CD4-positive, alpha-beta T cell treated with Interleukin-15 for 1 hour (primary cell): ENCODE measurements around the gene PARD3.
"Not testable (repeated sequence)": the region's sequence is repeated elsewhere in the genome, so short reads cannot be mapped to it uniquely, and the experiment has no call there.

Experiments used
- DNase-seq: peaks from one replicate; pipeline ENCODE4 v3.0.0-alpha.2; 2020

PARD3 gene

DNA sequence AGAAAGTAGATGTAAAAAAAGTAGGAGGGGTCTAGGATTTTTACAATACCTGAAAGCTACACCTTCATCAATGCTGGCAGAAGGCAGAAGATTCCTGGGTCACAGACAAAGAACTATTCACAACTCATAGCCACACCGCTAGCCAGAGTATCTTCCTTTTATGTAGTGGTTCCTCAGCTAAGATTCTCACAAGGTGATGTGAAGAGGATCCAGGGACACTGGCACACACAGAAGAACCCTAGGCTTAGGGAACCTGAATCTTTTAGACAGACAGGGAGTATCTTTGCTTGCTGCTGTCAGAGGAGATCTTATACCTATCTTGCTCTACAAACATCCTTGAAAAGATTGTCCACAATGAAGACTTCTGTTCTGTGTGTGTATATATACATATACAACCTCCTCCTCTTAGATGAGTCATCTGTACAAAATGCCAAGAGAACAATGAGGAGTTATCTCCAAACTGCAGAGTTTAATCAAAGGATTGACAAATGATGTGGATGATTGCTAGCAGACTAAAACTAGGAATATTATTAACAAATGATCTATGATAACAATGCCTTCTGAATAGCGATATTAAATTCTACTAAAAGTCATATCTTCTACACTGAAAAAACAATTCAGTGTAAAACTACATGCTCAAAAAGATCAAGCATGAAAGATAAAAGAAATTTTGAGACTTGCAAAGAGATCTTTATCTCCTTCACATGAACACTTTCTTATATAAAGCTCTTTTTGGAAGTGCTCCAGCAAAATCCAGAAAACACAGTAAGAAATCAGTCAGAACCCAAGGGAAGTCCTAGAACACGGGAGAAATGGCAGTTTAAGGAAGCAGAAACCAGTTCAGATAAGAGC is 409.3 kb downstream of the PARD3 start:
- no peak for DNase-seq

DNA sequence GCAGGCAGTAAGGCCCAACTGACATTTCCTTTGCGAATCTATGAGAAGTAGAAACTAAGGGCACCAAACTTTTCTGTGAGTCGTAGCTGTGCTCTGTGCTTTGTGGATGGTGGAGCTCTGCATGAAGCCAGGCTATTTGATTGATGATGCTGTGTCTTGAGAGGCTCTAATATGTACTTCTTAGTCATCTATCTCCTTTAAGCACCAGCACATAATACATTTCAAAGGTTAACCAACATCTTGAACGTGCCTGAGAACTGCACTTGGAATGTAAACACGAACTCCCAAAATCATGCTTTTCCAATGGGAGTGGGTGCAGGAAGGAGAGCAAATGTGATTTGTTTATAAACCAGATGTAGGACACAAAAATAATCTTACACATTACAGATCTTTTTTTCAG is 411.6 kb downstream of the PARD3 start:
- DNase-seq, result no peak

DNA sequence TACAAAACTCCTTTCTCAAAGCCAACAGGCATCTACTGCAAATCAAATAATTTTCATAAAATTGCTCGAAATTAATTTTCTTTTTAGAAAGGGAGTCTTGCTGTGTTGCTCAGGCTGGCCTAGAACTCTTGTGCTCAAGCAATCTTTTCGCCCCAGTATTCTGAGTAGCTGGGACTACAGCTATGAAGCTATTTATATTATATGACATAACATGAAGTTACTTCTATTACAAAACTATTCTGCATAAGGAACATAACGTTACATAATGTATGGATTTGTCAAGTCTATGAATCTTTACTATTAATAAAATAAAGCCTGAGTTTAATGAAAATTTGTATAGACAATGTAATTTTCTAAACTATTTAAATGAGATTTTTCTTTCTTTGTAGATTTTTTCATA is 415.0 kb downstream of the PARD3 start:
- DNase-seq, result no peak

DNA sequence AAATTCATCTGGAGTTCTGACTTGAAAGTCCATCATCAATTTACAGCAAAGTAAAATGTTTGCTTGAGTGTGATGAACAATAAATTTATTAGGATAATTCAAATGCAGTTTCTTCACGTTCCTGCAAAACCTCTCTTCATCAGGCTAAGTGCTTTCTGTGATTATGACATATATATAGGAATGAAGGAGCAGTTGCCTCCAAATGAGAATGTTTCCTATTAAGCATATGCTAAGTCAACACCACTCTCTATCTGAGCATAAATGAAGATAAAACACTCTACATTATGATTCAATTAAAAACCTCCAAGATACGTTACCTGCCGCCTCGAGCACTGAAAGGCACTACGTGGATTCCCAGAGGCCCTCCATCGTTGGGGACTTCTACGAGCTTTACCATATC is 416.1 kb downstream of the PARD3 start:
- no peak for DNase-seq

DNA sequence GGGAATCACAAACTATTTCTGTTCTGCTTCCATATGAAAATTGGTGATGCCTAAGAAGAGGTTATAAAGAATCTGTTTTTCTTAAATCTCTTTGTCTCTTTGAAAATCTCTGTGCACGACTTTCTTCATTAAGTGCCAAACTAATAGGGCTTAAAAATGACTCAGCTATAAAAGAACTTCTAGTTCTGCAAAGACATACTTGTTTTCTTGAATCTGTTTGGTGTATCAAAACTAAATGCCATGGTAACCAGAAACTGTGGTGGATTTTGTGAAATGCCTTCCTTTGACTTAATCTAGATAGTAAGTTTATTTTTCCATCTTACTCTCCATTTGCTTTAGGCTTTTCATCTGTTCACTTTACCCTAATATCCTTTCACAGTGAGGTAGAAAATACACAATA is 417.8 kb downstream of the PARD3 start:
- no peak for DNase-seq

DNA sequence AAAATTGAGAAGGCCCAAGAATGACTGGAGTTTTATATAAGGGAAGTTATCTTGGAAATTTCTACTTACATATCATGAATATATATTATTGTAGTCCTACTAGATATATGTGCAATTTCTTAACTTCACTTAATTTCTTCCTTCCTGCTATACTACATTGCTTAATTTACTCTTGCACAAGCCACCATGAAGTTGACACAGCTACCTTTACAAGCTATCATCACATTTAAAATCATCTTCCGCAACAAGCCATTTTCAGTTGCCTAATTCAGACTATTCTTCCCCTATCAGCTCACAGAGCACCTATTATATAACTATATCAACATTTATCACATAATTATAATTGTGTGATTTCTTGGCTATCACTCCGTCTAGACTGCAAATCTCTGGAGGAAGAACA is 418.4 kb downstream of the PARD3 start:
- no peak for DNase-seq

DNA sequence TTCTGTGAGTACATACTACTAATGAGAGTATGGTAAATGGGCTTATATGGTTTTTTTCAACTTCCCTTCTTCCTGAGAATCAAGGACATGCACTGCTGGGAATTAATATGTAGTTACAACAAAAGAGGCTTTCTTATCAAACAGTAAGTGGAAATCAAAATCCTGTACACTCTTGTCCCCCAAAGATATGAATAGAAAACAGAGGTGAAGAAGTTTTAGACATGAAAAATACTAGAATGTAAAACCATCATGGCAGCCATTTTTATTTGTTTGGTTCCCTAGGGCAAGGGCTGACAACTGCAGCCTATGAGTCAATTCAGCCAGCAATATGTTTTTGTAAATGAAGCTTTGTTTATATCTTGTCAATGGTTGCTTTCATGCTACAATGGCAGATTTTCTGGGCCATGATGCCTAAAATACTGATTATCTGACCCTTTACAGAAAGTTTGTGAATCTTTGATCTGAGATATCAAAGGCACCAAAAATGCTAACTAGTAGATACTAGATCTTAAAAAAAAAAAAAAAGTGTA is 422.4 kb downstream of the PARD3 start:
- no peak for DNase-seq

DNA sequence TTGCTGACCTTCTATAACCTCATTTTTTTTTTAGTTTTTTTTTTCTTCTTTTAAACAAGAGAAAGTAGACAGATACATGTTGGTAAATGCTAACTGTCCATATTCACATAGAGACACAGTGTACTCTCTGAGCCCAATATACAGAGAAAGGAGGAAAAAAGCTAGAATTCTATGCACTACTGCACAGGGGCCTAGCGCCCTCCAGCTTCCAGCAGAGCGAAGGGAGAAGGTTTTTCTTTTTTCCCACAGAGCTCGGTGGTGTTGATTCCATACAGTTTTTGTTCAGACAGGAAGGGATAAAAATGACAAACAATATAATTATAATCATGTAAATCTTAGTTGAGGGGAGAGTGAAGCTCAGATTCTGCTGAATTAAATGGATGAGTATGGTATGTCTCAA is 423.9 kb downstream of the PARD3 start:
- not testable (repeated sequence) for DNase-seq

DNA sequence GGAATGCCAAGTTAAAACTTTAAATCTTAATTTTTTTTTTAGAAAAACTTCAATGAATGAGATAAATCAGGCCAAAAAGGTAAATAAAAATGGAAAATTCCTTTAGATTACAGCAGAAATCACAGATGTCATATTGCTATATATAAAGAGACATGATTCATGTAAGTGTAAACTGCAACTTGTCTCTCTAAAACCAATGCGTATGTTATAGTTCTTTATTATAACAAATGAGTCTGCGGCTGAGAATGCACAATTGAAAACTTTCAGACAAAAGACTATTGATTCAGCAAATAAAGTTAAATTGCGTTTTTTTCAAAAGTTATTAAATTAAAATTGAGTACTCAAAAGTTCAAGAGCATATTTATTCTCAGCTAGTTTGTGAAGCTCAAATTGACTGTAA is 425.3 kb downstream of the PARD3 start:
- no peak for DNase-seq

DNA sequence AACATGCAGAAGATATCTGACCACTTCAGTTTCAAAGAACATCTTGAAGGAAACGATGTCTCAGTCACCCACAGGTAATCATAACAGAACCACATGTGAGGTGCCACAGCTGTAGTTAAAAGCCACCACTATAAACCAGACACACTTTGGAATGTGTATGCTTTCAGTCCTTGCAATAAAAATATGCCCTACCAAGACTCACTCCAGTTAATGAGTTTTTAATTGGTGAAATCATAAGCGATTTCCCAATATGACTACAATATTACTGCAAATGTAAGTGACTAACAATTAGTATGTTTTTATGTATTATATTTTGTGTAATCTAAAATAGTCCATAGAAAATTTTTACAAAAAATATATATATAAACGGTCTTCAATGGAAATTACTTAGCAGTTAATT is 428.2 kb downstream of the PARD3 start:
- no peak for DNase-seq

DNA sequence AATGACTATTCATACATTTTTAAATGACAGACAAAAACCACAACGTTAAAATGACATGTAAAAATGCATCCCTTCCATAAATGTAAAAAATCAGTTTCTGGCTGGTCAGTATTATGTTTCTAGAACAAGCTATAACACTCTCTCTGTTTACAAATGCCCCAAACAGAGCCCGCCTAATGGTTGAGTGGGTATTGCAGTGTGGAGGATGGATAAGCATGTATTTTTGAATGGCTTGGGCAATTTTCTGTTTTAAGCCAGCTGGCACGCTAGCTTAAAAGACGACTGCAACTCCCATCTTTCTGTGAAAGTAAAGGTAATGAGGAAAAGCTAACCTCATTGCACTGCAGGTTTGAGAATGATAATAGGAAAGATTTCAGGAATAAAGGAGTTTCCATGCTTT is 430.7 kb downstream of the PARD3 start:
- no peak for DNase-seq

DNA sequence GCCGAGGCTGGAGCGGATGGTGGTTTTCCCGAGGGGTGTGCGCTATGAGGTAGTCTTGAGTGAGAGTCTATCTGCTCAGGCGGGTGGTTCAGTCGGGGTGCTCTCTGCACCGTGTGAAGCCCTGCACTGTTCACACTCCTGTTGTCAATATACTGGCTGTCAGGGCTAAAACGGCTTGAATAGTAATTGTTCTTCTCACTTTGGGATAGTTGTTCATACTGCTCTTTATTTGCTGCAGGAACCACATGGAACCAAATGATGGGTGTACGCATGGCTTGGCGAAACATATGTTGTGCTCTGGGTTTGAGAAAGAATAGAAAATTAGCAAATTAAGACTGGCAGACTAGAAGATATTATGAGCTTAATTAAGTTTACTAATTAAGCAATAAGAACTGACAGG is 432.5 kb downstream of the PARD3 start:
- no peak for DNase-seq

DNA sequence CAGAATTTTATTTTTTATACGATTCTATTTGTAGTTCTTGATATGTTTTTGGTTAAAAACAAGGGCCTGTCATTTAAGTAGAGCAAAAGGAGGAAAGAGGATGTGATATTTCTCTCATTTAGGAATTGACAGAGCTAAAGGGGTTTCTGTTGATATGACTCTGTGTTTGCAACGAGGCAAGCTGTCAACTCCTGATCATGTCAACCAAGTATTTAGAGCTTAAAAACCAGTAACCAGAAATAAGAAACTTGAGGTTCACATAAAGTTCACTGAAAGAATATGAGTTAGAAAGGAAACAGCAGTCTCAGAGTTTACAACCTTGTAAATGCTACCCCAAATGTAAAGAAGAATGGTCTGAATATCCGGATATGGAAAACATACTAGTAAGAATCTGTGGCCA is 434.2 kb downstream of the PARD3 start:
- DNase-seq, result no peak

DNA sequence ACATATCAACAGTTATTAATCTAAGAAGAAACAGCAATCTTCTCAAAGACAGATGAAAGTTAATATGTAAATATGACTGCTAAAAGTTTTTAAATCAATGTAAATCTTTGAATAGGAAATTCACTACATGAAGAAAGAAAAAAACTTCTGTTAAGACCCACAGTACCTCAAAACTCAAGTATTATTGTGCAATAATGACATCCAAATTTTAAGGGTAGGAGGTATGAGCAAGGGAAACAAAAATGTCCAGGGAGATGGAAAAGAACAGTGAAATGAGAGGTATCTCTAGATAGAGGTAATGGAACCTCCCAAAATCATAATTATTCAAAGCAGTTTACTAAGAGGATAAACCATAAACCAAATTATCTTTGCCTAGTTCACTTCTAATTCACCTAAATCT is 436.8 kb downstream of the PARD3 start:
- no peak for DNase-seq

DNA sequence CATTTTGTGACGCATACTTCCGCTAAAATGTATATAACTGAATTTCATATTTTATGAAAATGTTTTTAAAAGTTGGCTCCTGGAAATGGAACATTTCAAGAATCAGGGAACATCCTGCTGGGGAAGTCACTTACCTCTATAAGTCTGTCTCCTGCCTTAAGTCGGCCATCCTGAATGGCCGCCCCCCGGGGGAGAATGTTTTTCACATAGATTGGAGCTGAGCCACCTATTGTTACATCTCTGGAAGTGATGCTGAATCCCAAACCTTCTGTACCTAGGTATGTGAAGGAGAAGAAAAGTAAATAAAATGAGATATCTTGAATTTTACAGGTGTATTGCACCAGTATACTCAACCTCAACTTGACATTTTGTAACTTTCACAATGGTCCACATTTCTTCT is 437.3 kb downstream of the PARD3 start:
- DNase-seq, result no peak

DNA sequence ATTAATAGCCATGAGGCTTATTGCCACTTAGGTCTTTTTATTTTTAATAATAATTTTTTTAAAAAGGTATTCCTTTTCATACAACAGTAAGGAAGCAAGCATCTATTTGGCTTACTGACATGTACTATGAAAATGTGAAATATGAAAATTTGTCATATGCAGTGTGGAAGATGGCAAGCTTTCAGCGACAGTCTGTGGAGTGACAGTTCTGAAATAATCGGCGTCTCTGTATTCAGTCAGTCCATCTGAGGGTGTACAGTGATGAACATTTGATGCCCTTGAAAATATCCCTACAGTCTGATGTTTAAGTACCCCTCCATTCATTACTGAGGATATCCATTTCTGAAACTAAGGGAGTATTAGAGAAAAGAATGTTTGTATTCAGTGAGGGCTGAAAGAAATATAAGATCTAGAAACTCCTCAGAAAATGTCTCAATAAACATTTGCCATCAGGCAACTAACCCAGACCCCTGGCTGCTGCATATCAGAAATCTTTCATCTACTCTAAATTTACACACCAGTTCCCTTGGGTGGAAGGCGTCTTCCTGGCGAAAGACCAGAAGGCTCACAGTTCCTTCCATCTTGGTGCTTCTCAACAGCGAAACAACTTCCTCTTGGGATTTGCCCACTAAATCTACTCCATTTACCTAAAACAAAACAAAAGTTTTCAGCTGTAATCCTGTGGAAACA is 440.6 kb downstream of the PARD3 start:
- DNase-seq, result no peak

DNA sequence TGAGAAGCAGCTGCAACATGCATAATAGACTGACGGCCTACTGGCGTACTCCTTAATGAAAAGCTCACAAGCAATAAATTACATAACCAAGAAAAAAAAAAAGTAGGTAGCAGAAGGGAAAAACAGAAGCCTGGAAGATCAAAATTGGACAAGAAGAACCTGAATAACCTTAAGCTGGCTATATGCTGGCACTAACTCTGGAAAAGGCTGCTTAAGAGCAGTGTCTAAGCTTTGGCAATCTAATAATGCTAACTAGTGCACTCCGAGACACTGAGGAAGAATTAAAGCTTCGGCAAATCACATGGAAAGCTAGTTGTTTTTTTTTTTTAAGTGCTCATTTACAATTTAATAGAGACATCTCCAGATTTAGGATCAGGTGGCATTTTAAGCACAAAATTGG is 441.9 kb downstream of the PARD3 start:
- DNase-seq, result no peak

DNA sequence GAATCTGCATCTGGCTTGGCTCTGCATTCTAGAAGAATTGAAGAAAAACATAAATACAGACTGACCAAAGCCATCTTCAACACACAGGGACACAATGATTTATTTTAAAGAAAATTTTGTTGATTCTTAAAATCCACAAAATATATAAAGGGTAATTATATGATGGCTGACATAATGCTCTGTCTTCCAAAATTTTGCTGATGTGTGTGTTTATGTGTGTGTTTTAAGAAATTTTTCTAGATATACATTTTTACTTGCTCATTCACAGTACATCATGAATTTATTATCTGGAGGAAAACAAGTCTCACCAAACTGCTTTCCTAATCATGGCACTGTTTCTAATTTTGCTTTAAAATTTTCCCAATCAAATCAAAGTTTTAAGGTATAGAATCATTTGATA is 442.6 kb downstream of the PARD3 start:
- DNase-seq, result no peak

DNA sequence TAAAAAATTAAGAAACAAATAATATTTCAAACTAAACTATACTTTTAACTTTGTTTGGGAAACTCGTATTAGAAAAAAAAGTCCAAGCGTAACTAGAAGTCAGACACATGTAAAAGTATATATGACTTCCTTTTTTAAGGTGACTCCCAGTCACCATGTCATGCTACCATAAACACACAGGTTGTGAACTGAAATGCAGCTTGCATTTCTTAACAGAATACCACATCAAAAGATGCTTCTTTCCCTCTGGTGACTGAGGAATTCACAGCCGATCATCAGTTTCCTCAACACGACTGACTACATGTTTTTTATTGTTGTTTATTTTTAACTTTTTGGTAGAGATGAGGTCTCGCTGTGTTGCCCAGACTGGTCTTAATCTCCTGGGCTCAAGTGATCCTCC is 445.0 kb downstream of the PARD3 start:
- no peak for DNase-seq

DNA sequence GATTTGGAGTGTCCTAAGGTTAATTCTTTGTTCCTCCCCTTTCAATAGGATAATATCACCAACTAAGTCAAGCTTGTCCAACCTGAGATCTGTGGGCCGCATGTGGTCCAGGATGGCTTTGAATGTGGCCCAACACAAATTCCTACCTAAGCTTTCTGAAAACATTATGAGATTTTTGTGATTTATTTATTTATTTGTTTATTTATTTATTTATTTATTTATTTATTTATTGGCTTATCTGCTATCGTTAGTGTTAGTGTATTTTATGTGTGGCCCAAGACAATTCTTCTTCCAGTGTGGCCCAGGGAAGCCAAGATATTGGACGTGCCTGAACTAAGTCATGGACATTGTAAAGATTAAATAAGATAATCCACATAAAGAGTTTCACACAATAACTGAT is 446.0 kb downstream of the PARD3 start:
- DNase-seq, result no peak

DNA sequence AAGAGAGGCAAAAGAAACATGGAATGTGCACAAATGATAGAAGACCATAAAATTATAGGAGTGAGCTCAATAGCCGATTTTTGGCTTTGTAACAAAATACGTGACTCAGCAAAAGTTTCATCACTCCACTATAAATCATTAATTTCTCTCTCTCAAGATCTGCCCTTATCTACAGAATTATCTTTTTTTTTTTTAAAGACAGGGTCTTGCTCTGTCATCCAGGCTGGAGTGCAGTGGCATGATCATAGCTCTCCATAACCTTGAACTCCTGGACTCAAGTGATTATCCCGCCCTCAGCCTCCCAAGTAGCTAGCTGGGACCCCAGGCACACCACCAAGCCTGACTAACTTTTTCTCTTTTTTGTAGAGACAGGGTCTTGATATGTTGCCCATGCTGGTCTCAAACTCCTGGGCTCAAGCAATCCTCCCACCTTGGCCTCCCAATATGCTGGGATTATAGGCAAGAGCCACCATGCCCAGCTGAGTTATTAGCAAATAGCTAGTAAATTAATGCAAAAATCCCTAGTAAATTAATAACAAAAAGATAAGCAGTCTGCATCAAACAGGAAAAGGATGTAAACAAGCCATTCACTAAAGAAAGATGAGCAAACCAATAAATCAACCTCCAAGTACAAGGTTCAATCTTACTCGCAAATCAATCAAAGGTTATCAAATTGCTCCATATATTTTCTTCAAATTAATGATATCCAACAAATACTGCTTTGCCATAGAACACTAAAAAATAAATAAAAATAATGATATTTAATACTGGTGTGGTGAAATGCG is 450.7 kb downstream of the PARD3 start:
- no peak for DNase-seq

DNA sequence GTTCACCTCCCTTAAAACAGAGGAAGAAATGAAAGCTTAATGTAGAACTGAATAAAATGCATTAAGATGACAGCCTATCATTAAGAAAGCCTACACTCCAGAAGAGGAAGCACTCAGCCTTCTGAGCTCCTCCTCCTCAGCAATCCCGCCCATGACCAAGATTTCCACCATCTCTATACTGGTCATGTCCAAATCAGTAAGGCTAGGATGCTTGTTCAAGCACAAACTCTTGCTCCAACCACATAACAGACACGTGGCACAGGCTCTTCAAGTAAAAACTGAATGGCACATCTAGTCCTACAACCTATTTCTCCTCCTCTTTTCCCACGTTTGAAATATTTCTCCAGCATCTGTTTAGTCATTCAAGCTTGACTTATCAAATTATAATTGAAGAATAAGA is 454.1 kb downstream of the PARD3 start:
- no peak for DNase-seq

DNA sequence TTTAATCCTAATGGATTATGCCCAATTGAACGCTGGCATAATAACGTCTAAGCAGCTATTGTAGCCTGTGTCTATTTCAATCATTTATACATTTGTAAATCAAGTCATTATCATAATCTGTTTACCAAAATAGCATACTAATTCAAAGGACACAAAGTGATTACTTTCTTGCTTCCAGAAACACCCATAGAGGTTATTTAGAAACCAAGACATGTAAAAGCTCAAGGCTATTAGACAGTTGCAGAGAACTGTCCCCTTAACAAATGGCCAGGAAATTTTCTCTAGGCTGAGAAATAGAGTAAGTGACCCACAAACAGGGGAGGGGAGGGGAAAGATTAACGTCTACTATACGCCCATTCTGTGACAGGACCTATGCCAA is 455.7 kb downstream of the PARD3 start:
- no peak for DNase-seq
